HepG2 (cell line): Measurements from ENCODE around the gene CRIM1.

Experiments
- BRF2 ChIP-seq: sonication (generic); formaldehyde crosslinking; IDR thresholded peaks from 2 replicates; pipeline ENCODE4 v1.8.1; 2022; ENCODE audit warnings: mild to moderate bottlenecking, missing genetic modification reagents
- CBFB ChIP-seq: sonication (generic); formaldehyde crosslinking; IDR thresholded peaks from 2 replicates; pipeline ENCODE4 v1.4.0; 2020; ENCODE audit warnings: missing genetic modification reagents
- CTCF ChIP-seq: sonication (generic); formaldehyde crosslinking; IDR thresholded peaks from 2 replicates; pipeline ENCODE4 v1.5.0; 2020; ENCODE audit warnings: mild to moderate bottlenecking, missing genetic modification reagents, moderate library complexity
- EZH2 ChIP-seq: conservative IDR thresholded peaks from 2 replicates; pipeline ENCODE4 v1.6.1; 2012; ENCODE audit warnings: mild to moderate bottlenecking, low read depth, low read length, moderate library complexity
- GMEB1 ChIP-seq: sonication (generic); formaldehyde crosslinking; IDR thresholded peaks from 2 replicates; pipeline ENCODE4 v1.5.1; 2020; ENCODE audit warnings: missing genetic modification reagents, mild to moderate bottlenecking, borderline replicate concordance
- NPAS2 ChIP-seq: sonication (generic); formaldehyde crosslinking; IDR thresholded peaks from 2 replicates; pipeline ENCODE4 v1.8.0; 2022; ENCODE audit warnings: mild to moderate bottlenecking, missing genetic modification reagents, borderline replicate concordance
- NR3C1 ChIP-seq: sonication (generic); formaldehyde crosslinking; IDR thresholded peaks from 2 replicates; pipeline ENCODE4 v1.4.0; 2020; ENCODE audit warnings: missing genetic modification reagents
- PCBP1 ChIP-seq: fragments of 200-400 bp; formaldehyde crosslinking; IDR thresholded peaks from 2 replicates; pipeline ENCODE4 v1.6.1; 2017; ENCODE audit warnings: mild to moderate bottlenecking, low read depth, low read length, borderline replicate concordance
- POLR2A ChIP-seq, 2 experiments: IDR thresholded peaks; 2 replicates each; pipeline ENCODE4 v1.6.1; 2011; ENCODE audit warnings: low read depth in 2 of 2, low read length in 2 of 2, mild to moderate bottlenecking in 1 of 2, moderate library complexity in 1 of 2; ENCODE audit not compliant: insufficient read depth in 1 of 2
- RAD51 ChIP-seq: fragments of 450-650 bp; IDR thresholded peaks from 2 replicates; pipeline ENCODE4 v1.6.1; 2016; ENCODE audit warnings: borderline replicate concordance
- ZNF510 ChIP-seq: sonication (generic); formaldehyde crosslinking; IDR thresholded peaks from 2 replicates; pipeline ENCODE4 v1.4.0; 2020; ENCODE audit warnings: low read depth, mild to moderate bottlenecking, missing genetic modification reagents
- ZNF724P ChIP-seq: sonication (generic); formaldehyde crosslinking; IDR thresholded peaks from 2 replicates; pipeline ENCODE4 v1.8.0; 2022; ENCODE audit warnings: missing genetic modification reagents, borderline replicate concordance
- TF ChIP-seq, protein P1 (sequence below): conservative IDR thresholded peaks from 2 replicates; pipeline ENCODE4 v1.6.1; 2018; ENCODE audit warnings: missing genetic modification reagents
- TF ChIP-seq, protein P2 (sequence below): sonication (generic); formaldehyde crosslinking; IDR thresholded peaks from 2 replicates; pipeline ENCODE4 v1.8.0; 2022; ENCODE audit warnings: missing genetic modification reagents, mild to moderate bottlenecking, borderline replicate concordance

DNA sequence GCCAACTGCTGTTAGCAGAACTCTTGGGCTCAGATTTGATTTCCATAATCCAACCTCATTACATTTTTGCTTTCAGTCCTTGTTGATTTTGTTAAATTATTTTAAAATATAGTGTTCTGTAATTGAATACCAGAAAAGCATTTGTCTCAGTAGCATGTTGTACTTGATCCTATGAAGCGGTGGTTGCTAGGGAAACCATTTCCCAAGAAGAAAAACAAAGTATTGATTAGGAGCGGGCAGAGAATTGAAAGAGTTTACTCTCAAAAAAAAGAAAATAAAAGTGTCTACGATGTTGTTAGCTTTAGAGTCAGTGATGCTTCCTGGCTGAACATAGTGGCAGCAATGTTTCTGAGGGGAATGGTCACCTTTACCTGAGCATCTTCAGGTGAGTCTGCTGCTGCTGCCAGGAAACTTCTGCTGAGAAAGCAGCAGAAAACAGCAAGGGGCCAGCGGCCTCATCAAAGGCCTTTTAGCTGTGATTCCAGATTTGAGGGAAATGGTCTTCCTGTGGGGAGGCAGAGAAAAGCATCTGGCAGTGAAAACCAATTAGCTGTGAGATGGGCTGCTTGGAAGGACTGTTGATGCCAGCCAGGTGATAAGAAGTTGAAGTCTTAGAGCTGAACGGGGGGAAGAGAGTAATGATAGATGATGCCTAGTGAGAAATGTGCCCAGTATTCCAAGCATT is 37.1 kb downstream of the CRIM1 start:
- TF ChIP-seq CBFB = no peak
- TF ChIP-seq PCBP1 = no peak
- TF ChIP-seq BRF2 = no peak
- TF ChIP-seq NR3C1 (CRISPR knock-in tag) = no peak
- no peak for TF ChIP-seq ZNF510 (CRISPR knock-in tag)
- TF ChIP-seq ZNF724P = no peak
- TF ChIP-seq RAD51 = no peak
- TF ChIP-seq CTCF (CRISPR knock-in tag) = no peak
- TF ChIP-seq, protein P1, sequence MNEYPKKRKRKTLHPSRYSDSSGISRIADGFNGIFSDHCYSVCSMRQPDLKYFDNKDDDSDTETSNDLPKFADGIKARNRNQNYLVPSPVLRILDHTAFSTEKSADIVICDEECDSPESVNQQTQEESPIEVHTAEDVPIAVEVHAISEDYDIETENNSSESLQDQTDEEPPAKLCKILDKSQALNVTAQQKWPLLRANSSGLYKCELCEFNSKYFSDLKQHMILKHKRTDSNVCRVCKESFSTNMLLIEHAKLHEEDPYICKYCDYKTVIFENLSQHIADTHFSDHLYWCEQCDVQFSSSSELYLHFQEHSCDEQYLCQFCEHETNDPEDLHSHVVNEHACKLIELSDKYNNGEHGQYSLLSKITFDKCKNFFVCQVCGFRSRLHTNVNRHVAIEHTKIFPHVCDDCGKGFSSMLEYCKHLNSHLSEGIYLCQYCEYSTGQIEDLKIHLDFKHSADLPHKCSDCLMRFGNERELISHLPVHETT (CRISPR knock-in tag) = no peak
- TF ChIP-seq, protein P2, sequence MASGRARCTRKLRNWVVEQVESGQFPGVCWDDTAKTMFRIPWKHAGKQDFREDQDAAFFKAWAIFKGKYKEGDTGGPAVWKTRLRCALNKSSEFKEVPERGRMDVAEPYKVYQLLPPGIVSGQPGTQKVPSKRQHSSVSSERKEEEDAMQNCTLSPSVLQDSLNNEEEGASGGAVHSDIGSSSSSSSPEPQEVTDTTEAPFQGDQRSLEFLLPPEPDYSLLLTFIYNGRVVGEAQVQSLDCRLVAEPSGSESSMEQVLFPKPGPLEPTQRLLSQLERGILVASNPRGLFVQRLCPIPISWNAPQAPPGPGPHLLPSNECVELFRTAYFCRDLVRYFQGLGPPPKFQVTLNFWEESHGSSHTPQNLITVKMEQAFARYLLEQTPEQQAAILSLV (CRISPR knock-in tag) = no peak
- no peak for TF ChIP-seq GMEB1 (CRISPR knock-in tag)
- no peak for TF ChIP-seq NPAS2 (CRISPR knock-in tag)
- no peak for TF ChIP-seq EZH2
- TF ChIP-seq POLR2A (IDR thresholded peaks at IDR 0.05; ENCODE audit: insufficient read depth in 1 of 2, low read depth in 2 of 2, low read length in 2 of 2) = no peak
